HepG2 (cell line): ENCODE results near the gene IQCC. TPM values are rescaled to one million over a fixed set of nuclear protein-coding genes. Genes with fewer than 3 reads are reported as not detected.

Experiments used
- ATRX ChIP-seq: sonication (generic); formaldehyde crosslinking; IDR thresholded peaks from 2 replicates; pipeline ENCODE4 v1.4.0; 2020; ENCODE audit warnings: missing genetic modification reagents, borderline replicate concordance
- DBP ChIP-seq: sonication (generic); formaldehyde crosslinking; IDR thresholded peaks from 2 replicates; pipeline ENCODE4 v1.4.0; 2020; ENCODE audit warnings: missing genetic modification reagents; ENCODE audit errors: not compliant biosample characterization
- GABPB1 ChIP-seq: IDR thresholded peaks from 2 replicates; pipeline ENCODE4 v1.6.1; 2016; ENCODE audit warnings: mild to moderate bottlenecking, missing genetic modification reagents, moderate library complexity, missing compliant biosample characterization
- HBP1 ChIP-seq: IDR thresholded peaks from 2 replicates; pipeline ENCODE4 v1.6.1; 2016; ENCODE audit warnings: low read depth, control low read depth
- HOXA3 ChIP-seq: sonication (generic); formaldehyde crosslinking; IDR thresholded peaks from 2 replicates; pipeline ENCODE4 v1.5.0; 2020; ENCODE audit warnings: missing genetic modification reagents
- MAFK ChIP-seq, 2 experiments: IDR thresholded peaks in 1 of 2; conservative IDR thresholded peaks in 1 of 2; 2 replicates each; pipeline ENCODE4 v1.6.1; 2011; ENCODE audit warnings: improper control_type of control experiment in 2 of 2, low read length in 2 of 2
- NKX3-1 ChIP-seq: sonication (generic); formaldehyde crosslinking; IDR thresholded peaks from 2 replicates; pipeline ENCODE4 v1.5.0; 2020; ENCODE audit warnings: missing genetic modification reagents
- NRL ChIP-seq: sonication (generic); formaldehyde crosslinking; IDR thresholded peaks from 2 replicates; pipeline ENCODE4 v1.5.0; 2020; ENCODE audit warnings: missing genetic modification reagents, mild to moderate bottlenecking, moderate library complexity, borderline replicate concordance
- SNAPC4 ChIP-seq: sonication (generic); formaldehyde crosslinking; IDR thresholded peaks from 2 replicates; pipeline ENCODE4 v1.4.0; 2020; ENCODE audit warnings: mild to moderate bottlenecking, missing genetic modification reagents
- STAT5B ChIP-seq: sonication (generic); formaldehyde crosslinking; IDR thresholded peaks from 2 replicates; pipeline ENCODE4 v1.4.0; 2020; ENCODE audit warnings: missing genetic modification reagents
- YEATS4 ChIP-seq: sonication (generic); formaldehyde crosslinking; IDR thresholded peaks from 2 replicates; pipeline ENCODE4 v1.4.0; 2020; ENCODE audit warnings: missing genetic modification reagents, borderline replicate concordance
- ZBTB43 ChIP-seq: sonication (generic); formaldehyde crosslinking; conservative IDR thresholded peaks from 2 replicates; pipeline ENCODE4 v1.4.0; 2020; ENCODE audit warnings: missing genetic modification reagents
- ZNF280D ChIP-seq: sonication (generic); formaldehyde crosslinking; IDR thresholded peaks from 2 replicates; pipeline ENCODE4 v1.5.1; 2020; ENCODE audit warnings: mild to moderate bottlenecking, missing genetic modification reagents
- ZNF331 ChIP-seq: sonication (generic); formaldehyde crosslinking; IDR thresholded peaks from 2 replicates; pipeline ENCODE4 v1.4.0; 2020; ENCODE audit warnings: missing genetic modification reagents
- ZNF562 ChIP-seq: sonication (generic); formaldehyde crosslinking; IDR thresholded peaks from 2 replicates; pipeline ENCODE4 v1.8.0; 2022; ENCODE audit warnings: missing genetic modification reagents, borderline replicate concordance
- ZNF773 ChIP-seq: sonication (generic); formaldehyde crosslinking; IDR thresholded peaks from 2 replicates; pipeline ENCODE4 v1.4.0; 2020; ENCODE audit warnings: missing genetic modification reagents, borderline replicate concordance
- polyA plus RNA-seq, 8 experiments: library from polyadenylated mRNA; depleted of rRNA in 3 of 8; stranded (reverse) in 7 of 8; unstranded in 1 of 8; fragments of >200 nt; fragmentation: Illumina TruSeq in 4 of 8; extraction: Trizol in 4 of 8; gene quantifications; 2 replicates each; pipeline versions ENCODE4 v1.2.1 to v1.2.3, GENCODE V29; 2011 to 2016; ENCODE audit warnings: low read depth in 4 of 8, missing spikeins in 1 of 8, mixed read lengths in 1 of 8; ENCODE audit not compliant: insufficient read depth in 1 of 8
- total RNA-seq, 5 experiments: library from RNA; depleted of rRNA; stranded (reverse); fragments of >200 nt; fragmentation: Illumina TruSeq; extraction: Trizol; gene quantifications; 2 replicates each; pipeline ENCODE4 v1.2.3, GENCODE V29; 2016; ENCODE audit warnings: low read depth in 1 of 5

The IQCC gene
- total and polyA plus RNA-seq, 2 of the 13 experiments (the other 11 are each of a cell fraction or from before 2014, with no cell fraction given) = 1.7 to 3.0 TPM

- TF ChIP-seq SNAPC4 (CRISPR knock-in tag) (peak; percentile 51; the same call in 1 of the 2 replicates), ZNF562 (CRISPR knock-in tag) (peak; percentile 64; the same call in 1 of the 2 replicates), NKX3-1 (no peak; the same call in 1 of the 2 replicates), MAFK (conservative IDR thresholded peaks at IDR 0.05 in 1 of 2, IDR thresholded peaks at IDR 0.05 in 1 of 2; ENCODE audit: low read length in 2 of 2) (no peak), NRL (CRISPR knock-in tag) (peak; percentile 78), ZNF773 (CRISPR knock-in tag) (peak; percentile 67; the same call in 1 of the 2 replicates), HBP1 (no peak), ZNF280D (CRISPR knock-in tag) (peak; percentile 74), ZNF331 (no peak), STAT5B (CRISPR knock-in tag) (no peak), ZBTB43 (CRISPR knock-in tag) (peak; percentile 60), HOXA3 (CRISPR knock-in tag) (peak; percentile 81), GABPB1 (CRISPR knock-in tag) (peak; percentile 94), ATRX (CRISPR knock-in tag) (no peak), YEATS4 (CRISPR knock-in tag) (no peak; the same call in none of the 2 replicates), DBP (CRISPR knock-in tag) (no peak)
Observed at GRCh38 chr1:32179443-32180185, 25.9 kb upstream of the IQCC start, which contains the start of gene TXLNA (continued).
